GM23338 (cell line): ENCODE measurements around the gene PAGR1. TPM values are rescaled to one million over a fixed set of nuclear protein-coding genes. Genes with fewer than 3 reads are reported as not detected.
"Not testable (repeated sequence)": the region's sequence is repeated elsewhere in the genome, so short reads cannot be mapped to it uniquely, and the experiment has no call there.

Experiments
- ATAC-seq: fragments of 200-7000 bp; cut with Tn5 transposase; 3 replicates; pipeline ENCODE4 v1.9.1; 2020
- DNase-seq: peaks from one replicate; pipeline ENCODE4 v3.0.0-alpha.2; 2015; ENCODE audit warnings: low spot score
- H2AFZ ChIP-seq: fragments of 200-600 bp; sonication (generic); 2 replicates; pipeline ENCODE4 v1.8.0; 2016; ENCODE audit warnings: antibody characterized with exemption, mild to moderate bottlenecking, moderate library complexity
- H3F3A ChIP-seq: fragments of 200-600 bp; sonication (generic); replicated peaks from 2 replicates; pipeline ENCODE4 v1.8.0; 2017; ENCODE audit warnings: antibody characterized with exemption, mixed run types, low read depth
- H3K27ac ChIP-seq: fragments of 200-600 bp; sonication (generic); 2 replicates; pipeline ENCODE4 v1.6.1; 2016; ENCODE audit warnings: low read depth
- H3K27me3 ChIP-seq: fragments of 200-600 bp; sonication (generic); 2 replicates; pipeline ENCODE4 v1.8.0; 2016; ENCODE audit warnings: mild to moderate bottlenecking, mixed run types, moderate library complexity; ENCODE audit not compliant: insufficient read depth
- H3K36me3 ChIP-seq: fragments of 200-600 bp; sonication (generic); 2 replicates; pipeline ENCODE4 v1.8.0; 2016; ENCODE audit warnings: mild to moderate bottlenecking; ENCODE audit not compliant: insufficient read depth
- H3K4me1 ChIP-seq: fragments of 200-600 bp; sonication (generic); 2 replicates; pipeline ENCODE4 v1.8.0; 2016; ENCODE audit warnings: mild to moderate bottlenecking, moderate library complexity; ENCODE audit not compliant: insufficient read depth
- H3K4me2 ChIP-seq: fragments of 200-600 bp; sonication (generic); 2 replicates; pipeline ENCODE4 v1.7.1; 2017; ENCODE audit warnings: mixed run types
- H3K4me3 ChIP-seq: fragments of 200-600 bp; sonication (generic); 2 replicates; pipeline ENCODE4 v1.6.1; 2016; ENCODE audit warnings: mixed run types
- H3K79me2 ChIP-seq: fragments of 200-600 bp; sonication (generic); replicated peaks from 2 replicates; pipeline ENCODE4 v1.8.0; 2017; ENCODE audit warnings: mild to moderate bottlenecking; ENCODE audit not compliant: insufficient read depth
- H3K9me2 ChIP-seq: fragments of 200-600 bp; sonication (generic); 2 replicates; pipeline ENCODE4 v1.8.0; 2017; ENCODE audit not compliant: insufficient read depth
- H4K20me1 ChIP-seq: fragments of 200-600 bp; sonication (generic); replicated peaks from 2 replicates; pipeline ENCODE4 v1.8.0; 2017; ENCODE audit warnings: mild to moderate bottlenecking; ENCODE audit not compliant: insufficient read depth
- H3K27ac Mint-ChIP-seq: 2 replicates; pipeline ENCODE4 v1.8.0; 2020; ENCODE audit warnings: inconsistent platforms, mild to moderate bottlenecking, moderate library complexity, mixed read lengths
- H3K27me3 Mint-ChIP-seq: 3 replicates; pipeline ENCODE4 v1.8.0; 2022; ENCODE audit warnings: low read depth, mild to moderate bottlenecking, moderate library complexity, mixed read lengths, inconsistent platforms; ENCODE audit not compliant: insufficient read depth, poor library complexity
- H3K36me3 Mint-ChIP-seq: 3 replicates; pipeline ENCODE4 v1.8.0; 2021; ENCODE audit warnings: low read depth, mild to moderate bottlenecking, inconsistent platforms, moderate library complexity, mixed read lengths
- H3K4me1 Mint-ChIP-seq: 3 replicates; pipeline ENCODE4 v1.8.0; 2020; ENCODE audit warnings: mild to moderate bottlenecking, inconsistent platforms, mixed read lengths
- H3K4me3 Mint-ChIP-seq: 3 replicates; pipeline ENCODE4 v1.8.0; 2021; ENCODE audit warnings: moderate library complexity, mild to moderate bottlenecking, inconsistent platforms, mixed read lengths
- H3K9me3 Mint-ChIP-seq: 3 replicates; pipeline ENCODE4 v1.8.0; 2020; ENCODE audit warnings: moderate library complexity, mild to moderate bottlenecking, inconsistent platforms, mixed read lengths
- CREB1 ChIP-seq: fragments of 250-450 bp; sonication (Bioruptor Pico); IDR thresholded peaks from 2 replicates; pipeline ENCODE4 v1.5.0; 2020; ENCODE audit warnings: low read depth, mild to moderate bottlenecking, moderate library complexity
- EZH2 ChIP-seq: fragments of 200-600 bp; sonication (generic); IDR thresholded peaks from one replicate; pipeline ENCODE4 v1.8.0; 2017; ENCODE audit warnings: antibody characterized with exemption, mild to moderate bottlenecking, low read depth; ENCODE audit not compliant: unreplicated experiment
- POLR2AphosphoS5 ChIP-seq: IDR thresholded peaks from 2 replicates; pipeline ENCODE4 v1.6.1; 2016; ENCODE audit warnings: antibody characterized with exemption, low read depth
- STAT1 ChIP-seq: IDR thresholded peaks from one replicate; pipeline ENCODE4 v1.6.1; 2016; ENCODE audit warnings: antibody characterized with exemption; ENCODE audit not compliant: unreplicated experiment
- ZNF114 ChIP-seq: fragments of 250-450 bp; sonication (Bioruptor Pico); IDR thresholded peaks from 2 replicates; pipeline ENCODE4 v1.5.0; 2020; ENCODE audit warnings: mild to moderate bottlenecking, moderate library complexity
- ZNF331 ChIP-seq: fragments of 250-450 bp; sonication (Bioruptor Pico); IDR thresholded peaks from 2 replicates; pipeline ENCODE4 v1.5.0; 2020; ENCODE audit warnings: low read depth, mild to moderate bottlenecking, moderate library complexity
- polyA plus RNA-seq: library from polyadenylated mRNA; unstranded; fragments of >200 nt; fragmentation: Nextera tagmentation; extraction: Ambion mirVana; gene quantifications from 2 replicates; pipeline ENCODE4 v1.2.1, GENCODE V29; 2016
- total RNA-seq: library from RNA; depleted of rRNA; stranded (reverse); fragments of >200 nt; shearing (Covaris generic); gene quantifications from 2 replicates; pipeline ENCODE4 v1.2.3, GENCODE V29; 2014
- TF ChIP-seq, protein P1 (sequence below), 2 experiments: fragments of 200-600 bp in 1 of 2; sonication (generic) in 1 of 2; conservative IDR thresholded peaks; 2 replicates each; pipeline versions ENCODE4 v1.5.1 to v1.6.1; 2016 to 2017; ENCODE audit warnings: antibody characterized with exemption in 2 of 2, low read depth in 2 of 2, mild to moderate bottlenecking in 2 of 2, moderate library complexity in 1 of 2
- TF ChIP-seq, protein P2 (sequence below): IDR thresholded peaks from 2 replicates; pipeline ENCODE4 v1.6.1; 2016; ENCODE audit warnings: antibody characterized with exemption

PAGR1 gene
- total and polyA plus RNA-seq, 2 experiments from 2014 or later = 67.6 to 78.7 TPM

DNA sequence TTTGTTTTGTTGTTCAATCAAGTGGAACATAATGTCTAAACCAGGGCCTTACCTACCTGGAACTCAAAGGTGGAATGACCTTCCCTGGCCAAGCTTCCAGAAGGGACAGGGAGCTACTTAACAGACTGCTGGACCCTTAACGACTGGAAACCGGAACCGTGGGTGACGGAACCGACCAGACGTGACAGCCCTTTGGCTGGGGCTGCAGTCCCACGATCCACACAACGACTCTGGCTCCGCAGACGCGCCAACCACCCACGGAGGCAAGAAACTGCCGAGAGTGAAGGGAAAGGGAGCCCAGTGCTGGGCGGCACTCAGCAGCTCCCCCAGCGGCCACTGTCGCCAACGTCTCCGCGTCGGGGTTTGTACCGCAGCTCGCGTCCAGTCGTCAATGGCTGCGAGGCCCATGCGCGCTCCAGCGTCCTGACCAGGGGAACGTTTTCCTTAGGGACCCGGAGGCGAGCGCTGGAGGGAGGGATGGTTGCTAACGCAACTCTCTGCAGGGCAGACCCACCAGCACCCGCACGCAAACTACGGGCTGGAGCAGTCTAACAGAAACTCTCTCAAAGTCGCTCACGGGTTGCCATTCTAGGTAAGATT, 31.0 kb upstream of the PAGR1 start:
- H3K27me3 Mint-ChIP-seq = peaks cover 11% of the 10 kb centered on the region
- H3K27ac ChIP-seq = no peak overlapping the region
- no peaks in the 10 kb centered on the region for H3K36me3 Mint-ChIP-seq
- H2AFZ ChIP-seq = peak overlapping the region; percentile 100
- no peaks in the 10 kb centered on the region for H3K79me2 ChIP-seq
- no peak overlapping the region for H3K27ac Mint-ChIP-seq
- H3F3A ChIP-seq = peaks cover 16% of the 10 kb centered on the region; the same call in 1 of the 2 replicates
- DNase-seq (peak; percentile 97), ATAC-seq (peak; percentile 96)
- H3K27me3 ChIP-seq = peaks cover 9% of the 10 kb centered on the region; the same call in 1 of the 2 replicates
- H3K4me3 Mint-ChIP-seq = peak overlapping the region; percentile 55
- H3K4me1 Mint-ChIP-seq = peaks cover 18% of the 10 kb centered on the region; the same call in 2 of the 3 replicates
- H3K4me1 ChIP-seq = peaks cover 2% of the 10 kb centered on the region; the same call in 1 of the 2 replicates
- H3K4me2 ChIP-seq = peak overlapping the region; percentile 80
- 0 out of 3 replicates have a peak, but pooled peaks cover 5% of the 10 kb centered on the region for H3K9me3 Mint-ChIP-seq
- TF ChIP-seq CREB1 (CRISPR knock-in tag) = peak; percentile 75
- TF ChIP-seq, protein P1, sequence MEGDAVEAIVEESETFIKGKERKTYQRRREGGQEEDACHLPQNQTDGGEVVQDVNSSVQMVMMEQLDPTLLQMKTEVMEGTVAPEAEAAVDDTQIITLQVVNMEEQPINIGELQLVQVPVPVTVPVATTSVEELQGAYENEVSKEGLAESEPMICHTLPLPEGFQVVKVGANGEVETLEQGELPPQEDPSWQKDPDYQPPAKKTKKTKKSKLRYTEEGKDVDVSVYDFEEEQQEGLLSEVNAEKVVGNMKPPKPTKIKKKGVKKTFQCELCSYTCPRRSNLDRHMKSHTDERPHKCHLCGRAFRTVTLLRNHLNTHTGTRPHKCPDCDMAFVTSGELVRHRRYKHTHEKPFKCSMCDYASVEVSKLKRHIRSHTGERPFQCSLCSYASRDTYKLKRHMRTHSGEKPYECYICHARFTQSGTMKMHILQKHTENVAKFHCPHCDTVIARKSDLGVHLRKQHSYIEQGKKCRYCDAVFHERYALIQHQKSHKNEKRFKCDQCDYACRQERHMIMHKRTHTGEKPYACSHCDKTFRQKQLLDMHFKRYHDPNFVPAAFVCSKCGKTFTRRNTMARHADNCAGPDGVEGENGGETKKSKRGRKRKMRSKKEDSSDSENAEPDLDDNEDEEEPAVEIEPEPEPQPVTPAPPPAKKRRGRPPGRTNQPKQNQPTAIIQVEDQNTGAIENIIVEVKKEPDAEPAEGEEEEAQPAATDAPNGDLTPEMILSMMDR (conservative IDR thresholded peaks at IDR 0.05; ENCODE audit: low read depth in 2 of 2) = peak; percentile 74 to 84
- no peak for TF ChIP-seq ZNF331 (CRISPR knock-in tag)
- peak; percentile 37; the same call in 1 of the 2 replicates for TF ChIP-seq POLR2AphosphoS5
- no peak for TF ChIP-seq STAT1
- TF ChIP-seq ZNF114 (CRISPR knock-in tag) = no peak
- H3K9me2 ChIP-seq = no peaks in the 10 kb centered on the region
- no peaks in the 10 kb centered on the region for H3K36me3 ChIP-seq
- no peaks in the 10 kb centered on the region for H4K20me1 ChIP-seq
- H3K4me3 ChIP-seq = peak overlapping the region; percentile 51

DNA sequence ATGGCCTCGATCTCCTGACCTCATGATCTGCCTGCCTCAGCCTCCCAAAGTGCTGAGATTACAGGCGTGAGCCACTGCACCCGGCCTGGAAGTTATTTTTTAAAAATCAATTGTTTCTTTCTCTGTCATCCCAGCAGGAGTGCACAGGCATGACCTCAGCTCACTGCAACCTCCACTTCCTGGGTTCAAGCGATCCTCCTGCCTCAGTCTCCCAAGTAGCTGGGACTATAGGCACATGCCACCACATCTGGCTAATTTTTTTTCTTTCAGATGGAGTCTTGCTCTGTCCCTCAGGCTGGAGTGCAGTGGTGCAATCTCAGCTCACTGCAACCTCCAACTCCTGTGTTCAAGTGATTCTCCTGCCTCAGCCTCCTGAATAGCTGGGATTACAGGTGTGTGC, 28.8 kb upstream of the PAGR1 start:
- H4K20me1 ChIP-seq = not testable (repeated sequence)

DNA sequence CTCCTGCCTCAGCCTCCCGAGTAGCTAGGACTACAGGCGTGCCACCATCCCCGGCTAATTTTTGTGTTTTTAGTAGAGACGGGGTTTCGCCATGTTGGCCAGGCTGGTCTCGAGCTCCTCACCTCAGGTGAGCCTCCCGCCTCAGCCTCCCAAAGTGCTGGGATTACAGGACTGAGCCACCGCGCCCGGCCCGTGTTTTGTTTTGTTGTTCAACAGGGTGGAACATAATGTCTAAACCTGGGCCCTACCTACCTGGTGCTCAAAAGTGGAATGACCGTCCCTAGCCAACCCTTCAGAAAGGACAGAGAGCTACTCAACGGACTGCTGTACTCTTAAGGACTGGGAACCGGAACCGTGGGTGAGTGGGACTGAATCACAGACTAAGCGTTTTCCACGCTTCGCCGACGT, 26.2 kb upstream of the PAGR1 start:
- Histone ChIP-seq H3K36me3 (no peaks in the 10 kb centered on the region), H3K4me1 (peaks cover 7% of the 10 kb centered on the region; the same call in 1 of the 2 replicates), H3K9me2 (no peaks in the 10 kb centered on the region), H3F3A (peaks cover 20% of the 10 kb centered on the region; the same call in 1 of the 2 replicates), H3K27me3 (peaks cover under 1% of the 10 kb centered on the region; the same call in 1 of the 2 replicates), H3K79me2 (peaks cover 42% of the 10 kb centered on the region), H3K4me3 (peak overlapping the region; percentile 95), H3K4me2 (peak overlapping the region; percentile 93), H2AFZ (peak overlapping the region; percentile 98), H3K27ac (peak overlapping the region; percentile 94), H4K20me1 (peaks cover 30% of the 10 kb centered on the region)
- ATAC-seq (peak; percentile 3), DNase-seq (peak; percentile 27)
- Mint-ChIP-seq H3K27ac (peak overlapping the region; percentile 96), H3K9me3 (no peaks in the 10 kb centered on the region), H3K4me1 (peaks cover 21% of the 10 kb centered on the region), H3K4me3 (peak overlapping the region; percentile 99), H3K36me3 (peaks cover 19% of the 10 kb centered on the region), H3K27me3 (peaks cover 19% of the 10 kb centered on the region)
- TF ChIP-seq STAT1 (no peak), ZNF331 (CRISPR knock-in tag) (no peak), EZH2 (no peak)
- TF ChIP-seq, protein P2, sequence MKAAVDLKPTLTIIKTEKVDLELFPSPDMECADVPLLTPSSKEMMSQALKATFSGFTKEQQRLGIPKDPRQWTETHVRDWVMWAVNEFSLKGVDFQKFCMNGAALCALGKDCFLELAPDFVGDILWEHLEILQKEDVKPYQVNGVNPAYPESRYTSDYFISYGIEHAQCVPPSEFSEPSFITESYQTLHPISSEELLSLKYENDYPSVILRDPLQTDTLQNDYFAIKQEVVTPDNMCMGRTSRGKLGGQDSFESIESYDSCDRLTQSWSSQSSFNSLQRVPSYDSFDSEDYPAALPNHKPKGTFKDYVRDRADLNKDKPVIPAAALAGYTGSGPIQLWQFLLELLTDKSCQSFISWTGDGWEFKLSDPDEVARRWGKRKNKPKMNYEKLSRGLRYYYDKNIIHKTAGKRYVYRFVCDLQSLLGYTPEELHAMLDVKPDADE = no peak

More for the DNA sequence above, 28.8 kb upstream of the PAGR1 start:
- H3K4me1 ChIP-seq, DNase-seq, H3K4me3 Mint-ChIP-seq, ATAC-seq, H3K9me3 Mint-ChIP-seq, H3K27ac Mint-ChIP-seq, H3K27me3 ChIP-seq, H3K27ac ChIP-seq, H3K36me3 ChIP-seq, H2AFZ ChIP-seq, H3K36me3 Mint-ChIP-seq, H3K4me2 ChIP-seq, H3K9me2 ChIP-seq, H3K4me3 ChIP-seq: not testable (repeated sequence)
- peaks cover 24% of the 10 kb centered on the region for H3K4me1 Mint-ChIP-seq
- Histone ChIP-seq H3K79me2 (peaks cover 16% of the 10 kb centered on the region), H3F3A (peaks cover 18% of the 10 kb centered on the region; the same call in 1 of the 2 replicates)
- peaks cover 15% of the 10 kb centered on the region for H3K27me3 Mint-ChIP-seq
